Ascending aorta (tissue), 2 donors: ENCODE data around the gene ACSF3. TPM values are rescaled to one million over a fixed set of nuclear protein-coding genes. Genes with fewer than 3 reads are reported as not detected.

Source experiments
- DNase-seq, 2 donors: peaks; one replicate each; pipeline ENCODE4 v3.0.0-alpha.2; 2019; ENCODE audit warnings: low spot score in 2 of 2
- H3K27ac ChIP-seq, 2 donors: fragments of 200-600 bp; sonication (generic); one replicate each; pipeline ENCODE4 v1.5.1; 2016 to 2017; ENCODE audit warnings: mild to moderate bottlenecking in 1 of 2
- H3K27me3 ChIP-seq: fragments of 200-600 bp; sonication (generic); one replicate; pipeline ENCODE4 v1.5.1; 2017
- H3K36me3 ChIP-seq, 2 donors: fragments of 200-600 bp; sonication (generic); one replicate each; pipeline ENCODE4 v1.5.1; 2016
- H3K4me1 ChIP-seq, 2 donors: fragments of 200-600 bp; sonication (generic); one replicate each; pipeline ENCODE4 v1.5.1; 2016 to 2017; ENCODE audit warnings: mild to moderate bottlenecking in 1 of 2
- H3K4me3 ChIP-seq, 2 donors: fragments of 200-600 bp; sonication (generic); one replicate each; pipeline ENCODE4 v1.5.1; 2016 to 2017; ENCODE audit warnings: mild to moderate bottlenecking in 1 of 2
- H3K9me3 ChIP-seq, 2 donors: fragments of 200-600 bp; sonication (generic); one replicate each; pipeline ENCODE4 v1.5.1; 2016
- intact Hi-C: fragments of 100-400 bp; cut with DNase I; formaldehyde crosslinking; loops from one replicate; pipeline ENCODE4 v1.15.1; 2023
- total RNA-seq: library from RNA; depleted of rRNA; stranded (reverse); fragments of >200 nt; gene quantifications from one replicate; pipeline ENCODE4 v1.1.0, GENCODE V29; 2016
- TF ChIP-seq, protein P1 (sequence below), 3 experiments: fragments of 200-600 bp in 2 of 3; fragments of 450-650 bp in 1 of 3; sonication (generic) in 2 of 3; IDR thresholded peaks; one replicate each; pipeline ENCODE4 v1.5.1; 2016 to 2019; ENCODE audit warnings: antibody characterized with exemption in 3 of 3, mild to moderate bottlenecking in 1 of 3, moderate library complexity in 1 of 3

Gene ACSF3
- total RNA-seq, 1 donor from 2014 or later, result 5.2 TPM

DNA sequence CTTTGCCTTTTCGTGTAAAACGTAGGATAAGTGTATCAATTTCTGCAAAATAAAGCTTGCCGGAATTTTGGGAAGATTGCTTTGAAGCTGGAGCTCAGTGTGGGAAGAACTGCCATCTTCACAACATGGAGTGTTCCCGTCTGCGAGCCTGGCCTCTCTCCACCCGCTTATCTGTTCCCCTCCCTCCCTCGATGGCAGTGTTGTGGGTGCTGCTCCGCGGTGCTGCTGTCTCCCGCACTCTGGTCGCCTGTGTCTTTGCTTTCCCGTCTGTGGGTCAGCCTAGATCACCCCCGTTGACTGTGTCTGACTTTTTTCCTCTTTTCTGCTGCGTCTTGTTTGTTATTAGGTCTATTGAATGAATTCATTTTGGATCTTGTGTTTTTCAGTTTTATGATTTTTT, 17.0 kb downstream of the ACSF3 start:
- H3K4me3 ChIP-seq, result no peak overlapping the region
- no peaks in the 10 kb centered on the region for H3K27me3 ChIP-seq
- H3K9me3 ChIP-seq, result no peaks in the 10 kb centered on the region
- H3K4me1 ChIP-seq, result no peaks in the 10 kb centered on the region
- peaks cover 47 to 65% of the 10 kb centered on the region in 2 donors for H3K36me3 ChIP-seq
- DNase-seq, result no peak
- TF ChIP-seq, protein P1, sequence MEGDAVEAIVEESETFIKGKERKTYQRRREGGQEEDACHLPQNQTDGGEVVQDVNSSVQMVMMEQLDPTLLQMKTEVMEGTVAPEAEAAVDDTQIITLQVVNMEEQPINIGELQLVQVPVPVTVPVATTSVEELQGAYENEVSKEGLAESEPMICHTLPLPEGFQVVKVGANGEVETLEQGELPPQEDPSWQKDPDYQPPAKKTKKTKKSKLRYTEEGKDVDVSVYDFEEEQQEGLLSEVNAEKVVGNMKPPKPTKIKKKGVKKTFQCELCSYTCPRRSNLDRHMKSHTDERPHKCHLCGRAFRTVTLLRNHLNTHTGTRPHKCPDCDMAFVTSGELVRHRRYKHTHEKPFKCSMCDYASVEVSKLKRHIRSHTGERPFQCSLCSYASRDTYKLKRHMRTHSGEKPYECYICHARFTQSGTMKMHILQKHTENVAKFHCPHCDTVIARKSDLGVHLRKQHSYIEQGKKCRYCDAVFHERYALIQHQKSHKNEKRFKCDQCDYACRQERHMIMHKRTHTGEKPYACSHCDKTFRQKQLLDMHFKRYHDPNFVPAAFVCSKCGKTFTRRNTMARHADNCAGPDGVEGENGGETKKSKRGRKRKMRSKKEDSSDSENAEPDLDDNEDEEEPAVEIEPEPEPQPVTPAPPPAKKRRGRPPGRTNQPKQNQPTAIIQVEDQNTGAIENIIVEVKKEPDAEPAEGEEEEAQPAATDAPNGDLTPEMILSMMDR (IDR thresholded peaks at IDR 0.05), result no peak
- intact Hi-C loops, result no loop called here
- H3K27ac ChIP-seq, result no peak overlapping the region

GRCh38 chr16:89111263-89111662, 17.6 kb downstream of the ACSF3 start:
- H3K9me3 ChIP-seq, result no peaks in the 10 kb centered on the region
- DNase-seq, result no peak
- intact Hi-C loops, result no loop called here
- peaks cover 49 to 64% of the 10 kb centered on the region in 2 donors for H3K36me3 ChIP-seq
- TF ChIP-seq, protein P1 (IDR thresholded peaks at IDR 0.05), result no peak
- no peak overlapping the region for H3K27ac ChIP-seq
- no peaks in the 10 kb centered on the region for H3K4me1 ChIP-seq
- no peaks in the 10 kb centered on the region for H3K27me3 ChIP-seq
- H3K4me3 ChIP-seq, result no peak overlapping the region

GRCh38 chr16:89112377-89113151, 18.9 kb downstream of the ACSF3 start:
- Histone ChIP-seq H3K27ac (no peak overlapping the region), H3K4me3 (no peak overlapping the region), H3K9me3 (no peaks in the 10 kb centered on the region), H3K4me1 (no peaks in the 10 kb centered on the region), H3K27me3 (no peaks in the 10 kb centered on the region), H3K36me3 (peaks cover 49 to 64% of the 10 kb centered on the region in 2 donors)
- TF ChIP-seq, protein P1 (IDR thresholded peaks at IDR 0.05), result no peak
- no peak for DNase-seq
- intact Hi-C loops, result no loop called here

GRCh38 chr16:89113152-89113547, 19.5 kb downstream of the ACSF3 start:
- no peak for DNase-seq
- H3K4me1 ChIP-seq, result no peaks in the 10 kb centered on the region
- H3K27ac ChIP-seq, result no peak overlapping the region
- H3K36me3 ChIP-seq, result peaks cover 55 to 66% of the 10 kb centered on the region in 2 donors
- H3K4me3 ChIP-seq, result no peak overlapping the region
- no peaks in the 10 kb centered on the region for H3K9me3 ChIP-seq
- TF ChIP-seq, protein P1 (IDR thresholded peaks at IDR 0.05), result no peak
- intact Hi-C loops, result no loop called here
- no peaks in the 10 kb centered on the region for H3K27me3 ChIP-seq

GRCh38 chr16:89113661-89114060, 20.0 kb downstream of the ACSF3 start:
- no peak for DNase-seq
- intact Hi-C loops, result no loop called here
- Histone ChIP-seq H3K9me3 (no peaks in the 10 kb centered on the region), H3K36me3 (peaks cover 56 to 70% of the 10 kb centered on the region in 2 donors), H3K4me3 (no peak overlapping the region), H3K4me1 (no peaks in the 10 kb centered on the region), H3K27ac (no peak overlapping the region), H3K27me3 (no peaks in the 10 kb centered on the region)
- TF ChIP-seq, protein P1 (IDR thresholded peaks at IDR 0.05), result no peak
